ENCODE results near the gene TAS1R3. TPM values are rescaled to one million over a fixed set of nuclear protein-coding genes. Genes with fewer than 3 reads are reported as not detected.

TAS1R3 gene
- total RNA-seq, 1 donor from 2014 or later: 0.50 TPM

DNA sequence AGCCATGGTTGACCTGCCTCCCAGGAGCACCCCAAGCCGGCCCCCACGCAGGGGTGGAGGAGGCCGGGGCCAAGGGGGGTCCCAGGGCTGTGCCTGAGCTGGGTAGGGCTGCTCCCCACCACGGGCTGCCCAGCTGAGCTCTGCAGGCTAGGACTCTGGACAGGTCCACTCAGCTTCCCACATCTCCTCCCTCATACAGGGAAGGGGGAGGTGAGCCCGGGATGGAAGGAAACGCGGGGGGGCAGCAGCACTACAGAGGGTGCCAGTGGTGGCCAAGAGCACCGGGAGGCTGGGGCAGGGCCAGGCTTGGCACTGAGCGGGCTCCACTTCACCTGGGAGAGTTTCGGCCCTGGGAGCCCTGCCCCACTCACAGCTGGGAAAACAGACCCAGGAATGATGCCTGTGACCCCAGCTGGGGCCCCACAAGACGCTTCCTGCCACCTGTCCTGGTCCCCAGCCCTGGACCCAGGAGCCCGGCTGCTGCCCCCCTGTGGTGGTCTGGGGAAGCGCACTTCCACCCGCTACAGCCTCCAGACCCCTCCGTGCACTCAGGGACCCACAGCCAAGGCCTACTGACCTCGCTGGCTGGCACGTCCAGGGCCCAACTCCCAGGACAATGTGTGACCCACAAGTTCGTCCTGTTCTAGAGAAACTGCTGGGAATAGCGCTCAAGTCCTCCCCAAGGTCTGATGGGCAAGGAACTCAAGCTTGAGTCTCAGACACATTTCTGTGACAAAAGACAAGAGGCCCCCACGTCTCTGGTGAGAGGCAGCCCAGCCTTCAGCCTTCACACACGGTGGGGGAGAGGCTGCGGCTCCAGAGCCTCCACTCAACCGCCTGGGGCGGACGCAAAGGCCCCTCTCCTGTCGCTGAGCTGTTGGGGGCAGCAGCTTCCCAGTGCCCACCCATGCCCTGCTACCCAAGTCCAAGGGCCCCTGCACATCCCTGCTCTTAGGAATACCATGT, 40.9 kb downstream of the TAS1R3 start:
- Mint-ChIP-seq H3K4me3 (ENCODE audit: unreplicated experiment) (no peak overlapping the region), H3K27me3 (ENCODE audit: low read depth, unreplicated experiment) (no peaks in the 10 kb centered on the region), H3K27ac (ENCODE audit: unreplicated experiment) (no peak overlapping the region), H3K36me3 (ENCODE audit: low read depth, unreplicated experiment) (peaks cover 2% of the 10 kb centered on the region), H3K9me3 (ENCODE audit: unreplicated experiment) (no peaks in the 10 kb centered on the region), H3K4me1 (ENCODE audit: low read depth, unreplicated experiment) (peaks cover 10% of the 10 kb centered on the region)
- Histone ChIP-seq H3K36me3 (ENCODE audit: insufficient read depth, low read length) (peaks cover 3% of the 10 kb centered on the region), H3K9ac (ENCODE audit: low read length) (no peak overlapping the region), H3K27ac (ENCODE audit: low read depth, low read length) (no peak overlapping the region), H3K4me3 (ENCODE audit: insufficient read depth, low read depth, low read length) (no peak overlapping the region), H3K9me3 (ENCODE audit: insufficient read depth, low read depth, low read length) (peaks cover 4% of the 10 kb centered on the region), H3K4me2 (ENCODE audit: low read length) (no peak overlapping the region), H3K4me1 (ENCODE audit: insufficient read depth, low read length) (peaks cover 18% of the 10 kb centered on the region), H2AFZ (ENCODE audit: low read depth, low read length) (no peak overlapping the region), H3K27me3 (ENCODE audit: insufficient read depth, low read length) (no peaks in the 10 kb centered on the region), H4K20me1 (ENCODE audit: insufficient read depth, low read length) (peaks cover 26% of the 10 kb centered on the region), H3K79me2 (ENCODE audit: insufficient read depth, low read length) (peaks cover 34% of the 10 kb centered on the region)
- FAIRE-seq (no peak), DNase-seq (ENCODE audit: low read depth) (no peak)
- TF ChIP-seq EZH2 (IDR thresholded peaks at IDR 0.05; ENCODE audit: insufficient read depth, low read length) (no peak), CTCF (IDR thresholded peaks at IDR 0.05; ENCODE audit: insufficient read depth, low read depth, low read length) (peak; percentile 65)

GRCh38 chr1:1373051-1373814, 42.2 kb downstream of the TAS1R3 start:
- H3K27me3 Mint-ChIP-seq (ENCODE audit: low read depth, unreplicated experiment): no peaks in the 10 kb centered on the region
- H3K4me3 Mint-ChIP-seq (ENCODE audit: unreplicated experiment): peak overlapping the region; percentile 86
- Histone ChIP-seq H3K4me3 (ENCODE audit: insufficient read depth, low read depth, low read length) (peak overlapping the region; percentile 78), H4K20me1 (ENCODE audit: insufficient read depth, low read length) (peaks cover 26% of the 10 kb centered on the region), H3K9ac (ENCODE audit: low read length) (peak overlapping the region; percentile 94), H2AFZ (ENCODE audit: low read depth, low read length) (no peak overlapping the region), H3K27ac (ENCODE audit: low read depth, low read length) (no peak overlapping the region), H3K79me2 (ENCODE audit: insufficient read depth, low read length) (peaks cover 34% of the 10 kb centered on the region), H3K9me3 (ENCODE audit: insufficient read depth, low read depth, low read length) (no peaks in the 10 kb centered on the region), H3K4me2 (ENCODE audit: low read length) (peak overlapping the region; percentile 91), H3K27me3 (ENCODE audit: insufficient read depth, low read length) (no peaks in the 10 kb centered on the region), H3K4me1 (ENCODE audit: insufficient read depth, low read length) (peaks cover 18% of the 10 kb centered on the region), H3K36me3 (ENCODE audit: insufficient read depth, low read length) (peaks cover 3% of the 10 kb centered on the region)
- peaks cover 10% of the 10 kb centered on the region for H3K4me1 Mint-ChIP-seq (ENCODE audit: low read depth, unreplicated experiment)
- no peak for FAIRE-seq
- peak overlapping the region; percentile 47 for H3K27ac Mint-ChIP-seq (ENCODE audit: unreplicated experiment)
- H3K9me3 Mint-ChIP-seq (ENCODE audit: unreplicated experiment): no peaks in the 10 kb centered on the region
- no peak for DNase-seq (ENCODE audit: low read depth)
- no peak for TF ChIP-seq CTCF (IDR thresholded peaks at IDR 0.05; ENCODE audit: insufficient read depth, low read depth, low read length)
- no peak for TF ChIP-seq EZH2 (IDR thresholded peaks at IDR 0.05; ENCODE audit: insufficient read depth, low read length)
- H3K36me3 Mint-ChIP-seq (ENCODE audit: low read depth, unreplicated experiment): peaks cover 2% of the 10 kb centered on the region

Measured in astrocyte (in vitro differentiated cells and primary cell).